B cell (primary cell): ENCODE data around the gene TEX12. TPM values are rescaled to one million over a fixed set of nuclear protein-coding genes. Genes with fewer than 3 reads are reported as not detected.

Experiments
- ATAC-seq: fragments of 200-7000 bp; cut with Tn5 transposase; one replicate; pipeline ENCODE4 v1.10.0; 2021; ENCODE audit warnings: low read depth, mild to moderate bottlenecking, moderate number of reproducible peaks, moderate library complexity
- CTCF ChIA-PET: fragments of 350-600 bp; sonication (Branson Sonifier 250); formaldehyde crosslinking; loops from one replicate; lab custom pipeline; 2021; ENCODE audit warnings: antibody characterized with exemption, inconsistent platforms; lab: Charles Lee
- POLR2A ChIA-PET: fragments of 350-600 bp; sonication (Branson Sonifier 250); formaldehyde crosslinking; loops from one replicate; lab custom pipeline; 2021; ENCODE audit warnings: antibody characterized with exemption; lab: Charles Lee
- DNase-seq: peaks from one replicate; pipeline ENCODE4 v3.0.0; 2013
- H2AFZ ChIP-seq: 2 replicates; pipeline ENCODE4 v1.6.1; 2012; ENCODE audit warnings: mild to moderate bottlenecking, low read depth, low read length; ENCODE audit not compliant: insufficient read depth, poor library complexity, severe bottlenecking
- H3K27ac ChIP-seq, 2 donors: 1 replicate in 1 of 2; 2 replicates in 1 of 2; pipeline ENCODE4 v1.5.1; 2012 to 2013; ENCODE audit warnings: low read length in 2 of 2, mild to moderate bottlenecking in 2 of 2, moderate library complexity in 1 of 2
- H3K27me3 ChIP-seq, 4 experiments: fragments of 200-600 bp in 1 of 4; sonication (generic) in 1 of 4; replicated peaks in 1 of 4; 1 replicate in 2 of 4; 2 replicates in 2 of 4; pipeline versions ENCODE4 v1.6.1 to v1.7.0; 2013 to 2016; ENCODE audit warnings: low read length in 3 of 4, mild to moderate bottlenecking in 2 of 4, mixed read lengths in 1 of 4, moderate library complexity in 1 of 4; ENCODE audit not compliant: insufficient read depth in 4 of 4, control insufficient read depth in 3 of 4; ENCODE audit errors: control extremely low read depth in 1 of 4
- H3K36me3 ChIP-seq, 2 experiments: replicated peaks in 1 of 2; 1 replicate in 1 of 2; 2 replicates in 1 of 2; pipeline versions ENCODE4 v1.6.1 to v1.7.1; 2013; ENCODE audit warnings: low read length in 1 of 2; ENCODE audit not compliant: insufficient read depth in 2 of 2, control insufficient read depth in 1 of 2; ENCODE audit errors: control extremely low read depth in 1 of 2, extremely low read depth in 1 of 2
- H3K4me1 ChIP-seq, 2 donors: fragments of 200-600 bp in 1 of 2; sonication (generic) in 1 of 2; 1 replicate in 1 of 2; 2 replicates in 1 of 2; pipeline versions ENCODE4 v1.5.1 to v1.6.1; 2013 to 2017; ENCODE audit warnings: low read length in 2 of 2; ENCODE audit not compliant: control insufficient read depth in 2 of 2, insufficient read depth in 2 of 2
- H3K4me2 ChIP-seq: replicated peaks from 2 replicates; pipeline ENCODE3; 2012; ENCODE audit warnings: mild to moderate bottlenecking, low read depth, low read length; ENCODE audit not compliant: poor library complexity, severe bottlenecking
- H3K4me3 ChIP-seq, 5 experiments: fragments of 200-600 bp in 1 of 5; sonication (generic) in 1 of 5; 1 replicate in 3 of 5; 2 replicates in 2 of 5; pipeline versions ENCODE4 v1.5.1 to v1.7.0; 2011 to 2016; ENCODE audit warnings: low read length in 4 of 5, mild to moderate bottlenecking in 4 of 5, low read depth in 2 of 5, control low read depth in 1 of 5, moderate library complexity in 1 of 5; ENCODE audit not compliant: insufficient read depth in 1 of 5; ENCODE audit errors: control extremely low read depth in 1 of 5, extremely low read depth in 1 of 5
- H3K79me2 ChIP-seq: fragments of 200-600 bp; sonication (generic); one replicate; pipeline ENCODE4 v1.6.0; 2016; ENCODE audit warnings: low read length; ENCODE audit not compliant: control insufficient read depth, insufficient read depth
- H3K9ac ChIP-seq: fragments of 200-600 bp; sonication (generic); 2 replicates; pipeline ENCODE4 v1.6.1; 2017; ENCODE audit warnings: mild to moderate bottlenecking, low read length, moderate library complexity
- H3K9me3 ChIP-seq, 3 donors: one replicate each; pipeline versions ENCODE4 v1.6.1 to v1.7.1; 2013; ENCODE audit warnings: low read length in 2 of 3; ENCODE audit not compliant: control insufficient read depth in 2 of 3, insufficient read depth in 1 of 3; ENCODE audit errors: control extremely low read depth in 1 of 3
- H4K20me1 ChIP-seq: 2 replicates; pipeline ENCODE4 v1.6.0; 2012; ENCODE audit warnings: mild to moderate bottlenecking, low read length; ENCODE audit not compliant: insufficient read depth, control insufficient read depth, poor library complexity, severe bottlenecking
- H3K27ac Mint-ChIP-seq: one replicate; pipeline ENCODE4 v1.8.0; 2021; ENCODE audit warnings: mixed read lengths
- H3K27me3 Mint-ChIP-seq: one replicate; pipeline ENCODE4 v1.8.0; 2021; ENCODE audit warnings: mixed read lengths
- H3K4me1 Mint-ChIP-seq: one replicate; pipeline ENCODE4 v1.8.0; 2021; ENCODE audit warnings: mixed read lengths
- H3K4me3 Mint-ChIP-seq: one replicate; pipeline ENCODE4 v1.8.0; 2021; ENCODE audit warnings: mixed read lengths
- H3K9me3 Mint-ChIP-seq: one replicate; pipeline ENCODE4 v1.8.0; 2022; ENCODE audit warnings: mixed read lengths; ENCODE audit not compliant: insufficient read depth
- CTCF ChIP-seq: fragments of 200-600 bp; IDR thresholded peaks from one replicate; pipeline ENCODE4 v1.8.0; 2022; ENCODE audit warnings: antibody characterized with exemption, mild to moderate bottlenecking
- EZH2 ChIP-seq: IDR thresholded peaks from 2 replicates; pipeline ENCODE4 v1.6.1; 2012; ENCODE audit warnings: borderline replicate concordance, low read depth, mild to moderate bottlenecking, moderate library complexity, low read length; ENCODE audit not compliant: insufficient read depth, poor library complexity, severe bottlenecking
- WGBS: methylation state at CpG from one replicate; pipeline ENCODE4 v1.1.5; 2013; ENCODE audit warnings: missing lambda C conversion rate; ENCODE audit not compliant: insufficient coverage; 5-methylcytosine and 5-hydroxymethylcytosine counted together
- intact Hi-C: fragments of 100-400 bp; cut with micrococcal nuclease; formaldehyde crosslinking; loops from one replicate; pipeline ENCODE4 v1.10.0; 2022
- polyA plus RNA-seq: library from polyadenylated mRNA; depleted of rRNA; stranded (reverse); fragments of >200 nt; gene quantifications from 2 replicates; pipeline ENCODE4 v1.2.3, GENCODE V29; 2012
- total RNA-seq, 2 donors: library from RNA; stranded (reverse); fragments of 120-200 nt in 1 of 2; gene quantifications; 1 replicate in 1 of 2; 2 replicates in 1 of 2; pipeline versions ENCODE4 v1.2.3 to v1.2.4, GENCODE V29; 2013 to 2022

The TEX12 gene
- total and polyA plus RNA-seq, 2 donors (not counting 1 experiment from before 2014, with no cell fraction given) = 0.10 to 0.47 TPM

DNA sequence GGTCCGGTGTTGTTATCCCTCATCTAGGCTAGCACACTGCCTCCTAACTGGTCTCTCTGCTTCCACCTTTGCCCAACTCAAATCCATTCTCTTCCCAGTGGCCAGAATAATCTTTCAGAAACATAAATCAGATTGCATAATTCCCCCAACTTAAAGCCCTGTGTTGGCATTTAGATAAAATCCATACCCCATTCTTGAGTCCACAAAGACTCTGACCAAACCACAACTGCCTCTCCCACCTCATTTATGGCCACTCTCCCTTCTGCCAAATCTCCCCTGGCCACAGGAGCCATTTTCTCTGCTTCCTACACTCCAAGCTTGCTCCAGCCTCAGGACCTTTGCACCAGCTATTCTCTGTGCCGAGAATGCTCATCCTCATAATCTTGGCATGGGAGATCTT lies 40.1 kb upstream of the TEX12 start:
- no peak overlapping the region for H3K27ac ChIP-seq
- TF ChIP-seq CTCF (no peak), EZH2 (no peak)
- WGBS = 100% methylated on average over 2 of the region's 2 CpGs
- H3K4me1 ChIP-seq = no peaks in the 10 kb centered on the region
- intact Hi-C loops = no loop called here
- H3K27me3 Mint-ChIP-seq = no peaks in the 10 kb centered on the region
- no peaks in the 10 kb centered on the region for H3K36me3 ChIP-seq
- CTCF ChIA-PET = interaction anchor here (1.4 kb wide), 1 partner anchor 14 kb away, joined by 3 read pairs; no protein-coding TSS in a partner anchor
- no peak overlapping the region for H3K4me3 ChIP-seq
- H3K79me2 ChIP-seq = no peaks in the 10 kb centered on the region
- no peak overlapping the region for H3K4me2 ChIP-seq
- H3K4me3 Mint-ChIP-seq = no peak overlapping the region
- no peaks in the 10 kb centered on the region for H3K27me3 ChIP-seq
- no peaks in the 10 kb centered on the region for H3K9me3 ChIP-seq
- no peaks in the 10 kb centered on the region for H3K4me1 Mint-ChIP-seq
- POLR2A ChIA-PET = no interaction called here
- H2AFZ ChIP-seq = no peak overlapping the region
- no peaks in the 10 kb centered on the region for H4K20me1 ChIP-seq
- no peak overlapping the region for H3K27ac Mint-ChIP-seq
- no peak for DNase-seq
- no peak overlapping the region for H3K9ac ChIP-seq
- H3K9me3 Mint-ChIP-seq = no peaks in the 10 kb centered on the region
- ATAC-seq = no peak

DNA sequence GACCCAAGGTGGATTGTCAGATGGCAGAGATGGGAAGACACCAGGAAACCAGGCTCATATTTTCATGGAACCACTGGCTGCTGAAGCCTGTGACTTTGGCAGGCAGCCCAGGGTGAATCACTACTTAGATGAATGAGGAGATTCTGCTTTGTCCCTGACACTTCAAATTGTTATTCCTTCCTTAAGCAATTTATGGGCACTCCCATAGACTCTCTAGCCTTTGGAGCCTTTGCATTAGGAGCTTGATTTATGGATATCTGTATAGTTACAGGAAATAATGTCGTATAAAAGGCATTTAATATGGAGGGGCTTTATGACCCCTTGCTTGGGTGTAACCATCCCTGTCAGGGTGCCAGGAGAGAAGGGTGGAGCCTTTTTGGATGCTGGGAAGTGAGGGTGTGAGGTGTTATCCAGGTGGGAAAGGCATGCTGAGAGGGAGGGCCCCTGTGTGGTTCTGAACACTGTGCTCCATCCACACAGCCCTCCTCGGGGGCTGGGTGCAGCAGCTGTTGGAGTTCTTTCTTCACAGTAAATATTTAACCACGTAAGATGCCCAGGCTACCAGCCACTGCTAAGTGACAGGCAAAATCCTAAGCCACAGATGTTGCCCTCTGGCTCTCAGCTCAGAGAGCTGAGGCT lies 38.6 kb upstream of the TEX12 start:
- CTCF ChIA-PET = no interaction called here
- Histone ChIP-seq H3K9me3 (no peaks in the 10 kb centered on the region), H3K27ac (no peak overlapping the region), H2AFZ (no peak overlapping the region), H3K4me1 (no peaks in the 10 kb centered on the region), H3K9ac (no peak overlapping the region), H4K20me1 (no peaks in the 10 kb centered on the region), H3K27me3 (no peaks in the 10 kb centered on the region), H3K4me2 (no peak overlapping the region), H3K36me3 (no peaks in the 10 kb centered on the region), H3K79me2 (no peaks in the 10 kb centered on the region), H3K4me3 (no peak overlapping the region)
- ATAC-seq = no peak
- TF ChIP-seq CTCF (no peak), EZH2 (no peak)
- H3K4me3 Mint-ChIP-seq = no peak overlapping the region
- DNase-seq = no peak
- POLR2A ChIA-PET = no interaction called here
- no peaks in the 10 kb centered on the region for H3K9me3 Mint-ChIP-seq
- no peak overlapping the region for H3K27ac Mint-ChIP-seq
- intact Hi-C loops = no loop called here
- H3K4me1 Mint-ChIP-seq = no peaks in the 10 kb centered on the region
- no peaks in the 10 kb centered on the region for H3K27me3 Mint-ChIP-seq
- 87% methylated on average over 2 of the region's 3 CpGs for WGBS
